GM13977 (cell line): ENCODE data around the gene CHD2.
A peak's percentile ranks its signal among the peaks of the same experiment; 100 is the strongest.

Source experiments
- DNase-seq: peaks from one replicate; pipeline ENCODE4 v3.0.0; 2012; ENCODE audit warnings: low spot score
- CTCF ChIP-seq: IDR thresholded peaks from 2 replicates; pipeline ENCODE4 v1.5.1; 2012; ENCODE audit warnings: mild to moderate bottlenecking, control low read depth; ENCODE audit not compliant: insufficient read depth; ENCODE audit errors: extremely low read depth, missing control alignments
- in situ Hi-C: fragments of 300-500 bp; cut with MboI; formaldehyde crosslinking; loops from one replicate; pipeline ENCODE4 v1.12.0; 2022; ENCODE audit warnings: low sequenced_read_pairs, low pct_unique_long_range_greater_than_20kb, mixed read lengths, inconsistent platforms; ENCODE audit not compliant: unreplicated experiment

The CHD2 gene

GRCh38 chr15:92904722-92905571 lies 4.8 kb downstream of the CHD2 start:
- TF ChIP-seq CTCF, result no peak
- DNase-seq, result no peak
- in situ Hi-C loops, result loop anchor here (5.0 kb wide), 1 partner anchor 98 kb away; no protein-coding TSS in a partner anchor

GRCh38 chr15:92906020-92906419 lies 5.9 kb downstream of the CHD2 start:
- TF ChIP-seq CTCF, result no peak
- DNase-seq, result no peak
- in situ Hi-C loops, result no loop called here

- TF ChIP-seq CTCF, result no peak
- in situ Hi-C loops, result no loop called here
- peak; percentile 38 for DNase-seq
Measured at GRCh38 chr15:92906563-92907081, 6.5 kb downstream of the CHD2 start.

GRCh38 chr15:92907229-92907628 lies 7.1 kb downstream of the CHD2 start:
- in situ Hi-C loops, result no loop called here
- no peak for DNase-seq
- TF ChIP-seq CTCF, result no peak

GRCh38 chr15:92907896-92908712 lies 8.0 kb downstream of the CHD2 start:
- in situ Hi-C loops, result no loop called here
- TF ChIP-seq CTCF, result no peak
- DNase-seq, result no peak

- no peak for DNase-seq
- in situ Hi-C loops, result no loop called here
Measured at GRCh38 chr15:92908713-92909057, 8.6 kb downstream of the CHD2 start.

More at GRCh38 chr15:92908713-92909057, 8.6 kb downstream of the CHD2 start:
- no peak for TF ChIP-seq CTCF
